ACC112 (cell line): Measurements from ENCODE around the gene CLDN12.
A peak's percentile ranks its signal among the peaks of the same experiment; 100 is the strongest.

Experiments
- H2AFZ ChIP-seq: fragments of 200-600 bp; sonication (generic); one replicate; pipeline ENCODE4 v1.6.0; 2017; ENCODE audit warnings: antibody characterized with exemption, low read length; ENCODE audit not compliant: unreplicated experiment
- H3K27ac ChIP-seq: fragments of 200-600 bp; sonication (generic); 2 replicates; pipeline ENCODE4 v1.5.1; 2014; ENCODE audit warnings: low read depth, mild to moderate bottlenecking, antibody characterized with exemption, low read length, moderate library complexity
- H3K27me3 ChIP-seq: fragments of 200-600 bp; sonication (generic); 2 replicates; pipeline ENCODE4 v1.6.1; 2014; ENCODE audit warnings: mild to moderate bottlenecking, antibody characterized with exemption, low read length, moderate library complexity, mixed read lengths; ENCODE audit not compliant: insufficient read depth
- H3K36me3 ChIP-seq: fragments of 200-600 bp; sonication (generic); 2 replicates; pipeline ENCODE4 v1.6.1; 2016; ENCODE audit warnings: mild to moderate bottlenecking, antibody characterized with exemption, low read length, moderate library complexity, mixed read lengths; ENCODE audit not compliant: insufficient read depth
- H3K4me1 ChIP-seq: fragments of 200-600 bp; sonication (generic); one replicate; pipeline ENCODE4 v1.6.1; 2016; ENCODE audit warnings: low read length, mixed read lengths; ENCODE audit not compliant: insufficient read depth, unreplicated experiment, control insufficient read depth
- H3K4me3 ChIP-seq: fragments of 200-600 bp; sonication (generic); 2 replicates; pipeline ENCODE4 v1.5.1; 2014; ENCODE audit warnings: mild to moderate bottlenecking, low read depth, low read length
- H3K79me2 ChIP-seq: fragments of 200-600 bp; sonication (generic); one replicate; pipeline ENCODE4 v1.6.0; 2016; ENCODE audit warnings: low read length; ENCODE audit not compliant: control insufficient read depth, unreplicated experiment, insufficient read depth

Gene CLDN12

GRCh38 chr7:90404777-90405176 is 1.5 kb downstream of the CLDN12 start:
- Histone ChIP-seq H3K4me3 (peak overlapping the region; percentile 93), H3K36me3 (peaks cover 21% of the 10 kb centered on the region), H3K79me2 (peaks cover 48% of the 10 kb centered on the region), H3K4me1 (peaks cover 23% of the 10 kb centered on the region), H3K27me3 (no peaks in the 10 kb centered on the region), H3K27ac (peak overlapping the region; percentile 79), H2AFZ (no peak overlapping the region)

- Histone ChIP-seq H3K79me2 (peaks cover 65% of the 10 kb centered on the region), H3K27ac (no peak overlapping the region), H3K36me3 (peaks cover 31% of the 10 kb centered on the region)
Measured at GRCh38 chr7:90407484-90407821, 4.2 kb downstream of the CLDN12 start.

DNA sequence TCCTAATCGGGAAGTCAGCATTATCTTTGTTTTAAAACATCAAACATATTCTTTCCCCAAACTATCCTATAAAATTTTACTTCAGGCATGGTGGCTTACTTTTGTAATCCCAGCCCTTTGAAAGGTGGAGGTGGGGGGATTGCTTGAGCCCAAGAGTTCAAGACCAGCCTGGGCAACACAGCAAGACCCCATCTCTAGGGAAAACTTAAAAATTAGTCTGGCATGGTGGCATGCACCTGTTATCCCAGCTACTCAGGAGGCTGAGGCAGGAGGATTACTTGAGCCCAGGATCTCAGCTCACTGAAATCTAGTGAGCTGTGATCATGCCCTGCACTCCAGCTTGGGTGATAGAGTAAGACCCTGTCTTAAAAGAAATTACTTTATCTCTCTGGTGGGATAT is 4.9 kb downstream of the CLDN12 start:
- no peak overlapping the region for H3K27ac ChIP-seq
- peaks cover 71% of the 10 kb centered on the region for H3K79me2 ChIP-seq
- H3K27me3 ChIP-seq, result no peaks in the 10 kb centered on the region
- peaks cover 22% of the 10 kb centered on the region for H3K4me1 ChIP-seq
- H2AFZ ChIP-seq, result no peak overlapping the region
- H3K4me3 ChIP-seq, result no peak overlapping the region
- H3K36me3 ChIP-seq, result peaks cover 38% of the 10 kb centered on the region

More at GRCh38 chr7:90407484-90407821, 4.2 kb downstream of the CLDN12 start:
- no peak overlapping the region for H3K4me3 ChIP-seq
- H2AFZ ChIP-seq, result no peak overlapping the region
- H3K27me3 ChIP-seq, result no peaks in the 10 kb centered on the region
- peaks cover 28% of the 10 kb centered on the region for H3K4me1 ChIP-seq

GRCh38 chr7:90409667-90410066 is 6.4 kb downstream of the CLDN12 start:
- peaks cover 52% of the 10 kb centered on the region for H3K36me3 ChIP-seq
- no peaks in the 10 kb centered on the region for H3K27me3 ChIP-seq
- no peak overlapping the region for H3K27ac ChIP-seq
- no peak overlapping the region for H2AFZ ChIP-seq
- peaks cover 70% of the 10 kb centered on the region for H3K79me2 ChIP-seq
- peaks cover 22% of the 10 kb centered on the region for H3K4me1 ChIP-seq
- no peak overlapping the region for H3K4me3 ChIP-seq

DNA sequence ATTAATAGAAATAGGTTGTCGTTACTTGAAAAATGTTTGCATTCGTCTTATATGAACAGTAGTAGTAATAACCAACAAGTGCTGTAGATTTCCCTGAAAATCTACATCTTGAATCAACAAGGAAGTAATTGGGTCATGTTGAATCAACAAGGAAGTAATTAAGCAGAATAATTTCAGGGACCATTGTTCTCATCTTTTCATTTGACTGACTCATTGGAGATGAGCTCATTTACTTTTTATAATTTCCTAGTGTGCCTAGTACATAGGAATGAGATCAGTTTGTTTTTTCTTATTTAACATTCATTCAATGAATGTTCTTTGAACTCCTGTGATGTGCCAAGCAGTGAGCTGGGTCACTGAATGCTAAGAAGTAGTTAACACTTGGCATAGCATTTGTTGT is 8.2 kb downstream of the CLDN12 start:
- H3K27me3 ChIP-seq, result no peaks in the 10 kb centered on the region
- H3K36me3 ChIP-seq, result peaks cover 53% of the 10 kb centered on the region
- H3K4me1 ChIP-seq, result peaks cover 16% of the 10 kb centered on the region
- no peak overlapping the region for H3K4me3 ChIP-seq
- peaks cover 54% of the 10 kb centered on the region for H3K79me2 ChIP-seq
- no peak overlapping the region for H2AFZ ChIP-seq
- peak overlapping the region; percentile 20; the same call in 1 of the 2 replicates for H3K27ac ChIP-seq

DNA sequence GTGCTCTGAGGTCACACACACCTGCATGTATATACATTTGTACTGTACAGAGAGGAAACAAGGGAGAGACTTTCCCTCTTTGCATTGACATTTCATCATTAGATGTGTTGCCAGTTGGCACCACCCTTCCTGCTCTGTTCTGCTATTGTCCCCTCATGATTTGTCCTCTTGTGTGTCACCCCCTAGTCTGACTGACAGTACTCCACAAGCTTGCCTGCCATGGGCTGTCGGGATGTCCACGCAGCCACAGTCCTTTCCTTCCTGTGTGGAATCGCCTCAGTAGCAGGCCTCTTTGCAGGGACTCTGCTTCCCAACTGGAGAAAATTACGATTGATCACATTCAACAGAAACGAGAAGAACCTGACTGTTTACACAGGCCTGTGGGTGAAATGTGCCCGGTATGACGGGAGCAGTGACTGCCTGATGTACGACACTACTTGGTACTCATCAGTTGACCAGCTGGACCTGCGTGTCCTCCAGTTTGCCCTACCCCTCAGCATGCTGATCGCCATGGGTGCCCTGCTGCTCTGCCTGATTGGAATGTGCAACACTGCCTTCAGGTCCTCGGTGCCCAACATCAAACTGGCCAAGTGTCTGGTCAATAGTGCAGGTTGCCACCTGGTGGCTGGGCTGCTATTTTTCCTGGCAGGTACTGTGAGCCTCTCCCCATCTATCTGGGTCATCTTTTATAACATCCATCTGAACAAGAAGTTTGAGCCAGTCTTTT is 9.4 kb downstream of the CLDN12 start:
- Histone ChIP-seq H3K27ac (no peak overlapping the region), H2AFZ (no peak overlapping the region), H3K79me2 (peaks cover 44% of the 10 kb centered on the region), H3K4me1 (peaks cover 16% of the 10 kb centered on the region), H3K27me3 (no peaks in the 10 kb centered on the region), H3K4me3 (no peak overlapping the region), H3K36me3 (peaks cover 47% of the 10 kb centered on the region)

DNA sequence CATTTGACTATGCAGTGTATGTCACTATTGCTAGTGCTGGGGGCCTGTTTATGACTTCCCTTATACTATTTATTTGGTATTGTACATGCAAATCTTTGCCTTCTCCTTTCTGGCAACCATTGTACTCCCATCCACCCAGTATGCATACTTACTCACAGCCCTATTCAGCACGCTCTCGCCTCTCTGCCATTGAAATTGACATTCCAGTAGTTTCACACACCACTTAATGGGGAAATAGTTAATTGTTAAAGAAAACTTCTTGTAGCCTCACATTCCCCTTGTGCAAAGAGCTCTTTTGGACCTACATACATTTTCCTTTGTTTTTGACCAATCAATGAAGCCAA is 9.9 kb downstream of the CLDN12 start:
- Histone ChIP-seq H3K27ac (no peak overlapping the region), H3K27me3 (no peaks in the 10 kb centered on the region), H3K4me3 (no peak overlapping the region), H3K4me1 (peaks cover 16% of the 10 kb centered on the region), H3K79me2 (peaks cover 39% of the 10 kb centered on the region), H3K36me3 (peaks cover 44% of the 10 kb centered on the region), H2AFZ (no peak overlapping the region)

DNA sequence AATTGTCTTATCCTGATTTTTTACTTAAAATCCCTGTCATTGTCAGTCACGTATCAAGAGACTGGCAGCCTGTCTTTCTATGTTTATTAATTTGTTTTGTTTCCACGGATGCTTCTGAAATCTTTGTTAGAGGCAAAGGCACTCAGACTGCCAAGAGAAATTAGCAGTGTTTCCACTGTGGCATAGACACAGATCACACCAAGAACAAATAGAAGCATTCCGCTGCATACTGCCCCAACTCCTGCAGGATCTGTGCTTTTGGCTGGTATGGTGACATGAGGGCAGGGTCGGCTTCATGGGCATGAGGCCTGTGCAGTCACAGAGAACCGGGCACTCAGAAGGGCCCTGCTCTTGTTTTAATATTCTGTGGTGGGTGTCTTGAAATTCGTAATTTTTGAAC is 18.4 kb downstream of the CLDN12 start:
- H3K36me3 ChIP-seq, result peaks cover 7% of the 10 kb centered on the region; the same call in 1 of the 2 replicates
- no peaks in the 10 kb centered on the region for H3K79me2 ChIP-seq
- H3K4me1 ChIP-seq, result peaks cover 14% of the 10 kb centered on the region
- no peak overlapping the region for H3K27ac ChIP-seq
- H3K27me3 ChIP-seq, result no peaks in the 10 kb centered on the region
- H3K4me3 ChIP-seq, result no peak overlapping the region
- H2AFZ ChIP-seq, result no peak overlapping the region

DNA sequence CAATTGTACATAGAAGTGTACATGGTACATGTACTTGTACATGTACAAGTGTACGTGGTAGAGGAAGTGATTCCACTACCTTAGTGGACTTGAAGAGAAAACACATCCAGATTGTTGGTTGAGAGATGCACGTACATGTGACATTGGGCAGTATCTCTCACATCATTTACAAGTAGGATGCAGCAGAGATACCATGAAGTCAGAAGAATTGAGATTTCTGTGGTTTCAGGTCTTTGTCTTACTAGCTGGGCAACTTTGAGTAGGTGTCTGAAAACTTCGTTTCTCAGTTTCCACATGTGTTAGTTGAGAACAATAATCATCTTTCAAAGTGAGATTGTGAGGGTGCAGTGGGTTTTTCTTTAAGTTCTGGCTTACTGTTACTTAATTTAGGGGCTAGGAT is 21.5 kb downstream of the CLDN12 start:
- no peak overlapping the region for H3K27ac ChIP-seq
- no peaks in the 10 kb centered on the region for H3K79me2 ChIP-seq
- no peaks in the 10 kb centered on the region for H3K27me3 ChIP-seq
- 0 out of 2 replicates have a peak, but pooled peaks cover 5% of the 10 kb centered on the region for H3K36me3 ChIP-seq
- peaks cover 14% of the 10 kb centered on the region for H3K4me1 ChIP-seq
- H3K4me3 ChIP-seq, result no peak overlapping the region
- H2AFZ ChIP-seq, result no peak overlapping the region

GRCh38 chr7:90425376-90425775 is 22.1 kb downstream of the CLDN12 start:
- H3K27me3 ChIP-seq, result no peaks in the 10 kb centered on the region

DNA sequence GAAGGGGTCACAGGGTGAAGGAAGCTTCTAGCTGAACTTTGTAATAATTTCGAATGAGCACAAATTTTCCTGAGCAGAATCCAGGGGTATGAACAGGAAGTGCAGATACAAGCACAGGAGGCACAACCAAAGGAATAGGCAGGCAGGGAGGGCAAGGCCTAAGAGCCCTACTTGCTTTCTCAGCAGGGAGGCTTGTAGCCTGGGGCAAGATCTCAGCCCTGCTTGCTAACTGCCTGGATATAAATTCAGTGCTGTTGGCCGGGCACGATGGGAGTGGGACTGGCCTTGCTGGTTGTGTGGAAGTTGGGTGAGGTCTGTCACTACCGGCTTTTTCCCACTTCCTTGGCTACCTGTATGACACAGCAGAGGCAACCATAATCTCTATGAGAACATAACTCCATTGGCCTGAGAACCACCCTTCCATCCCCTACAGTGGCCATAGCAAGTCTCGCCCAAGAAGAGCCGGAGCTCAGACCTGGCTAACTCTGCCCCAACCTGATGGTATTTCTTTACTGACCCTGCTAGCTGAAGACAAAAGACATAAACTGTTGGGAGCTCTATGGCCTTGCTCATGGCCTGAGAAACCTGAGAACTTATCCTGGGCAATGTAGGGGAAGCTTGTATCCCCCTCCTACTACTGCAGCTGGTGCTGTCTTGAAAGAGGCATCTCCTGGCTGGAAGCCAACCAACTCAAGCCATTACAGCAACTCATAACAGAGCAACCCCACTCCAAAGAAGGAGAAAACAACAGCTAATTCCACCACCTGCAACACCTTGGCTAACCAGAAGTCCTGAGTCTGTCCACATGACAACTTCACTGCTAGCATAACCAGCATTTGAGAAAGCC is 27.6 kb downstream of the CLDN12 start:
- Histone ChIP-seq H3K4me3 (no peak overlapping the region), H3K79me2 (no peaks in the 10 kb centered on the region), H2AFZ (no peak overlapping the region), H3K4me1 (peaks cover 2% of the 10 kb centered on the region), H3K27ac (no peak overlapping the region), H3K36me3 (no peaks in the 10 kb centered on the region), H3K27me3 (no peaks in the 10 kb centered on the region)

More at GRCh38 chr7:90425376-90425775, 22.1 kb downstream of the CLDN12 start:
- no peaks in the 10 kb centered on the region for H3K79me2 ChIP-seq
- no peak overlapping the region for H2AFZ ChIP-seq
- H3K4me3 ChIP-seq, result no peak overlapping the region
- peaks cover 14% of the 10 kb centered on the region for H3K4me1 ChIP-seq
- H3K27ac ChIP-seq, result no peak overlapping the region; the same call in 1 of the 2 replicates
- H3K36me3 ChIP-seq, result 0 out of 2 replicates have a peak, but pooled peaks cover 5% of the 10 kb centered on the region
